GM12891 (cell line): ENCODE data around the gene MED7.
A peak's percentile ranks its signal among the peaks of the same experiment; 100 is the strongest.

Experiments
- DNase-seq: peaks from one replicate; pipeline ENCODE4 v3.0.0; 2011; ENCODE audit warnings: low spot score; ENCODE audit not compliant: insufficient read length
- FAIRE-seq: peaks from 2 replicates; lab custom pipeline; 2011; peaks lifted over from hg19 to GRCh38; lab: Jason Lieb, UNC
- PAX5 ChIP-seq: IDR thresholded peaks from 2 replicates; pipeline ENCODE4 v1.6.1; 2011; ENCODE audit warnings: low read length, moderate library complexity, mild to moderate bottlenecking; ENCODE audit not compliant: insufficient read depth, severe bottlenecking
- POLR2A ChIP-seq: IDR thresholded peaks from 2 replicates; pipeline ENCODE4 v1.6.1; 2011; ENCODE audit warnings: low read depth, low read length, control low read depth
- POLR2AphosphoS5 ChIP-seq: IDR thresholded peaks from 2 replicates; pipeline ENCODE4 v1.6.1; 2011; ENCODE audit warnings: low read depth, low read length, control low read depth
- POU2F2 ChIP-seq: IDR thresholded peaks from 2 replicates; pipeline ENCODE4 v1.6.1; 2011; ENCODE audit warnings: low read depth, mild to moderate bottlenecking, control low read depth, low read length, moderate library complexity
- SPI1 ChIP-seq: IDR thresholded peaks from 2 replicates; pipeline ENCODE4 v1.6.1; 2011; ENCODE audit warnings: low read depth, low read length, control low read depth
- TAF1 ChIP-seq: IDR thresholded peaks from 2 replicates; pipeline ENCODE4 v1.6.1; 2011; ENCODE audit warnings: low read depth, low read length, control low read depth

MED7 gene

GRCh38 chr5:157148734-157149615 lies 6.3 kb upstream of the MED7 start:
- DNase-seq (peak; percentile 40), FAIRE-seq (peak; percentile 90)
- TF ChIP-seq POU2F2 (no peak), PAX5 (no peak), POLR2A (no peak), POLR2AphosphoS5 (no peak), TAF1 (no peak), SPI1 (no peak)

DNA sequence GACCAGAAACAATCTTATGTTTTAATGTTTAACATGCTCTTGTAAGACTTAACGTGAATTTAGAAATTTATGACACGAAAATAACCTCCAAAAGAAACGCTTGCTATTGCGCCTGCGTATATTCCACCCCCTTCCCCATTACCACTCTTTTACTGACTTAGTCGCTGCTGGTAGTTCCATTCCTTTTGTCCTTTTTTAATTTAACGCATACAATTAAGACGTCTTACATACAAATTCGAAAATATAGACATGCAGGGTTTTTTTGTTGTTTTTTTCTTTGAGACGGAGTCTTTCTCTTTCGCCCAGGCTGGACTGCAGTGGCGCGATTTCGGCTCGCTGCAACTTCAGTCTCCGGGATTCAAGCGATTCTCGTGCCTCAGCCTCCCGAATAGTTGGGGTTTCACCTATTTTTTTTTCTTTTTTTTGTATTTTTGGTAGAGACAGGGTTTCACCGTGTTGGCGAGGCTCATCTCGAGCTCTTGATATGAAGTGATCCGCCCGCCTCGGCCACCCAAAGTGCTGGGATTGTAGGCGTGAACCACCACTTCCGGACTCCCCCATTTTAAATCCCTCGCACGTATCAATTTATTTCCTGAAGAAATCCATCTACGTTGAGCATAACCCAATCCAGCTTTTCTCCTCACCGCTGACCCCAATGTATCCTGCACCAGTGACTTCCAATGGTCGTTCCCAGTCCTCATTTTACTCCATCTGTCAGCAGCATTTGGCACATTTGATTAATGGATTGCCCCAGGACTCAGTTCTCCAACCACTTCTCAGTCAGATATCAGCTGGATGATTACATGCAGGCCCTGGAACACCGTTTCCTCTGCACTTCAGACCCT lies 684 bp upstream of the MED7 start:
- FAIRE-seq (peak; percentile 50), DNase-seq (no peak)

GRCh38 chr5:157137691-157138090 lies 5.0 kb downstream of the MED7 start:
- DNase-seq (no peak), FAIRE-seq (no peak)
- TF ChIP-seq POU2F2, result no peak
- TF ChIP-seq POLR2A, result no peak
- no peak for TF ChIP-seq POLR2AphosphoS5
- no peak for TF ChIP-seq TAF1
- TF ChIP-seq PAX5, result no peak
- TF ChIP-seq SPI1, result no peak

More for the DNA sequence above, 684 bp upstream of the MED7 start:
- TF ChIP-seq PAX5 (no peak), POU2F2 (no peak), POLR2AphosphoS5 (no peak), SPI1 (no peak), POLR2A (no peak)

- TF ChIP-seq TAF1 (no peak), POLR2A (no peak), SPI1 (no peak), POLR2AphosphoS5 (no peak), PAX5 (no peak), POU2F2 (no peak)
- DNase-seq (no peak), FAIRE-seq (no peak)
Measured at GRCh38 chr5:157132281-157132612, 10.4 kb downstream of the MED7 start.

DNA sequence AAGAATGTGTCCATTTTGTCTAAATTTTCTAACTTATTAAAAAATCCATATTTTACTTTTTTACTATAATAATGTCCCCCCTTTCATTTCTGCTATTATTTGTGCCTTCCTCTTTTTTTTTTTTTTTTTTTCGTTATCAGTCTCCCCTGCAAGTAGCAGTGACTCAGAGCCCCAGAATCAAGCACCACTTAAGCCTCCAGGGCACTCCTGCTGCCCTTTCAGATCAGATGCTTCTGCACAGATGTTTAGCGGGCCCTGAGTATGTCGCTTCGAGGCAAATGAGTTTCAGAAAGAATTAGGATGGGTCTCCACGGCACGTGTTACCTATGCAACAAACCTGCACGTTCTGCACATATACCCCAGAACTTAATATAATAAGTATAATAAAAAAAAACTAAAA lies 11.7 kb downstream of the MED7 start:
- no peak for FAIRE-seq
- no peak for DNase-seq
- TF ChIP-seq SPI1, result peak; percentile 47; the same call in 1 of the 2 replicates
- TF ChIP-seq TAF1, result no peak
- no peak for TF ChIP-seq POLR2A
- no peak for TF ChIP-seq PAX5

DNA sequence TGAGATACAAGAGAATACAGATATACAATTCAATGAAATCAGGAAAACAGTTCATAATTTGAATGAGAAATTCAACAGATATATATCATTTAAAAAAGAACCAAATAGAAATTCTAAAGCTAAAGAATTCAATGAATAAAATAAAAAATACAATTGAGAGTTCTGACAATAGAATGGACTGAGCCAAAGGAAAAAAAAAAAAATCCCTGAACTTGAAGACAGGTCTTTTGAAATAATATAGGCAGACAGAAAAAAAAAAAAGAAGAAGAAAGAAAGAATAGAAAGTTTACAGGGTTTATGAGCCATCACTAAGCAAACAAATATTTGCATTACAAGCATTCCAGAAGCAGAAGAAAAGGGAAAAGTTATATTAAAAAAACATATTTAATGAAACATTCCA lies 21.0 kb downstream of the MED7 start:
- TF ChIP-seq POLR2A (no peak), SPI1 (no peak), PAX5 (no peak), TAF1 (no peak), POU2F2 (no peak), POLR2AphosphoS5 (no peak)
- DNase-seq, result no peak
- FAIRE-seq, result no peak

DNA sequence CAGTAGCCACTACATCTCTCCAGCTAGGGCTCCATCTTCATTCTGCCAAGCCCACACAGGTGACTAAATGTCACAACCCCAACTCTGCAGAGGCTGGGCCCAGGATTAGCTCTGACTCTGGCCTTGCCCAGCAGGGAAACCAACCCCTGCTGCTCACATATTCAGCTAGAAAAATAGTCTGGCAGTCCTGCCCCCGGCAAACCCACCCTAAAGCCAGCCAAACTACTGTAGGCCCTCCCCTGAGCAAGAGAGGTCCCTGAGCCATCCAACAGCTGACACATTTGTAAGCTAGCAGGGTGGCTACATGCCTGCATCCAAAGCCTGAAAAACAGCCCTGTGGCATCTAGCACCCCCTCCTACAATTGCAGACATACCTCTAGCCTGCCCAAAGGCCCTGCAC lies 22.6 kb downstream of the MED7 start:
- no peak for DNase-seq
- no peak for FAIRE-seq
- TF ChIP-seq TAF1 (no peak), POLR2A (no peak), POLR2AphosphoS5 (no peak), PAX5 (no peak), POU2F2 (no peak), SPI1 (no peak)

DNA sequence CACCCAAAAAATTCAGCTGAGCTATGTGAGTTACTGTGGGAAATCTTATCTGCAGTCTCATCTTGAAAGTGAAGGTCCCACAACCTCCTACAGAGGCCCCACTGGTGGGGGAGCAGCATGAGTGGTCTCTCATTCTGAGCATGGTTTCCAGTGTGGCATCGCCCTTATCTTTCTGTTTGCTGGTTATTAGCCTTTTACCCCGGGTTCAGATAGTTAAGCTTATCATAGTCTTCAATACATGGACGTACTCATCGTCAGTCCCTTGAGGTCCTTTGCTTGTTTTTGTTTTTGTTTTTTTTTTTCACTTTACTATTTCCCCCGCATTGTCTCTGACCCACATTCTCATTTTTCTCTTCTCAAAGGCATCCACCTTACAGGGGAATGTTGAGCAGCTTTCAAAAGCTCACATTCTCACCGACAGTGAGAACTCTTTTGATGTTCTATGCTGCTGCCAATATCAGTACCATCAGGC lies 26.1 kb downstream of the MED7 start:
- DNase-seq, result no peak
- peak; percentile 71 for FAIRE-seq
- TF ChIP-seq POLR2AphosphoS5 (no peak), TAF1 (no peak), PAX5 (no peak), POLR2A (no peak), POU2F2 (no peak), SPI1 (no peak)

DNA sequence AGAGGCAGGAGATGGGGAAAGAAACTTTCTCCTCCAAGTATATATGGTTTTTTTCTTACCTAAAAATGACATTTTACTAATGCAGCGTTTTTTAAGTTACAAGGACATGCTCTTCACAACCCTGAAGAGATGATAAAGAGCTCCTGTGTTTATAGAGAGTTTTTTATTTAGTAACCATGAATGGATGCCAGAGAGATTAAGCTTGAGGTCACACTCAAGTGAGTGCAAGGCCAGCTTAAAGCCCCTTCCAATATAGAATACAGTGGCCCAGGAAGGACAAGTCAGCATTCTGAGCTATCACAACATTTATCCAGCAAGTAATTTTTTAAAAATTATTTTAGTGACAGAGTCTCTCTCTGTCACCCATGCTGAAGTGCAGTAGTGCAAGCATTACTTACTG lies 27.2 kb downstream of the MED7 start:
- FAIRE-seq (no peak), DNase-seq (no peak)
- TF ChIP-seq POLR2AphosphoS5, result no peak
- TF ChIP-seq PAX5, result no peak
- no peak for TF ChIP-seq POU2F2
- TF ChIP-seq TAF1, result no peak
- TF ChIP-seq POLR2A, result no peak
- no peak for TF ChIP-seq SPI1
